GM18508 (cell line): ENCODE data around the gene CMYA5.
"Not testable (repeated sequence)": the region's sequence is repeated elsewhere in the genome, so short reads cannot be mapped to it uniquely, and the experiment has no call there.

Experiments
- ATAC-seq: cut with Tn5 transposase; IDR thresholded peaks from one replicate; pipeline ENCODE4 v1.9.1; 2021; ENCODE audit warnings: moderate number of reproducible peaks; ENCODE audit not compliant: insufficient read depth, unreplicated experiment

The CMYA5 gene

DNA sequence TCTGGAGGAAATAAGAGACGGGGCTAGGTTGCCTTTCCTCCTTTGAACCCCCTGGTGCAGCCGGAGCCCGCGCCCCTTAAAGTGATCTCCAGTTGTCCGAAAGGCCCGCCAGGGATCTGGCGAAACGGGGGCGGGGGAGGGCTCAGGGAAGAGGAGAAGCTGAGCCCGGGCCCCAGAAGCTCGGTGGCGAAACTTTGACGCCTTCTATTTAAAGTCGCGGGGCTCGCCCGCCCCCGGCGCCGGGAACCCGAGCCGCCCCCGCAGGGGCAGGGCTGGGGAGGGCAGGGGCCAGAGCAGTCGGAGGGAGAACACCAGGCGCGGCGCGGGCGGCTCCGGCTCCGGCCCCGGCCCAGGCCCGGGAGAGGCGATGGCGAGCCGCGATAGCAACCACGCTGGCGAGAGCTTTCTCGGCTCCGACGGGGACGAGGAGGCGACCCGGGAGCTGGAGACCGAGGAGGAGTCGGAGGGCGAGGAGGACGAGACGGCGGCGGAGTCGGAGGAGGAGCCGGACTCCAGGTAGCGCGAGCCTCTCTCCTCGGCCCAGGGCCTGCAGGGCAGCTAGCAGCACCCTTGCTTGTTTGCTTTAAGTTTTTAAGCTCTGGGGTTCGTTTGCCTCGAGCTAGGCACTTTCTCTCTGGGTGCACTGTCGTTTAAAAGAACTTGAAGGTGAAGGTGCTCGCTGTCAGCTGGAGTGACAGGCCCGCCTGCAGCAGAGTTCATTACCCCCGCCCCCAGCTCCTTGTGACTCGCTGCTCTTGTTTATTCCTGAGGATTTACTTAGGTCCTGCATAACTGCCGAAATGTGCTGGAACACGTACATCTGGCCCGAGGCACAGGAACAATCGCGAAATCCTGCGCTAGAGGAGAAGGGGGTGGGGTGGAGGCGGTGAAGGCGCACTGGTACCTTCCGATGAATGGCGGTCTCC, at the start of gene CMYA5:
Gene CMYA5, plus strand, starts transcription at position 296 of the 926 bp plus-strand sequence. Its CDS starts 72 bp downstream, at position 368.
- no peak for ATAC-seq

DNA sequence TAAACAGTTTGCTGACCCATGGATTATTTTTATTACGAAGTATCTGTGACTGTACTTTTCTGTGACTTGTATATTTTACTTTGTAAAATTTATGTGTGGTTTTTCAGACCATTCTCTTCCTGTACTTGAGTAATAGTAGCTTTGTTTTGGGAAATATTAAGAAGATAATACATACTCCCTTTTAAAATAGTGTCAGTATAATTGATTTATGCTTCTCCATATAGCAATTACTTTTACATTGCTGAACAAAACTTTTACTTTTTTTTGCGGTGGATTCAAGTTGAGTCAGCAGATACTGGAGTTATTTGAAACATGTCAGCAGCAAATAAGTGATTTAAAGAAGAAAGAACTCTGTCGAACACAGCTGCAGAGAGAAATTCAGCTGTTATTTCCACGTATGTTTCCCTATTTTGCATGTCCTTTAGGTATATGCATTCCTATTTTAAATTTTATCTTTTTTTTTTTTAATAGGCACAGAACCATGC, 49.0 kb upstream of the CMYA5 start:
- ATAC-seq: no peak

DNA sequence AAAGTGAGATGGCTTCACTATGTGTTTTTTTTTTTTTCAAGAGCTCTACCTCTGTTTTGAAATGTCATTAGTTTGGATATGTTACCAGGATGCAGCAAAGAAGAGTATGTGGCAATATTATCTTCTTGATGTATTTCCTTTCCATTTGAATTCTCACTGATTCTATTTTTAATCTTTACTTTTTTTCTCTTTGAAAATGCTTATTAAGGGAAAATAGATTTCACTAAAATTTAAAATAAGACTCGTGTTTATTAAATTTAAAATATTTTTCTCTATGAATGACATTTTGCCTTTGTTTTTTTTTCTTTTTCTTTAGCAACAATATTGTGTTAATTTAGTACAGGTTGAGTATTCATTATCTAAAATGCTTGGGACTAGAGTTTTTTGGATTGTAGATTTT, 48.2 kb upstream of the CMYA5 start:
- no peak for ATAC-seq

DNA sequence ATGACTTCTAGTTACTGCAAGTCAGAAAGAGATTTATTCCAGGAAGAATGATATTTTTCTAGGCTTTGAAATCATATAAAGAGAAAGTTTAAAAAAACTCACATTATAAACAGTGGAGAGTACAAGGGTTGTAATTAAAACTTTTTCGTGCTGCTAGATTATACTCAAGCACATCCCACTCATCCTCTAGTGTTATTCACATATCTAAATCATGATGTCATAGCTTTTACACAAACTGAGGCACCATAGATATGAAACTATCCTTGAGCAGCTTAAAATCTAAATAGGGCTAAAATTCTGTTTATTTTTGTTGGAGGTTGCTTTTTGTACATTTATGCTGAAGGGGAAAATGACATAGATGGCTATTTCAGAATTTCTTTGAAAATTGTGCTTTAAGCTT, 47.4 kb upstream of the CMYA5 start:
- no peak for ATAC-seq

DNA sequence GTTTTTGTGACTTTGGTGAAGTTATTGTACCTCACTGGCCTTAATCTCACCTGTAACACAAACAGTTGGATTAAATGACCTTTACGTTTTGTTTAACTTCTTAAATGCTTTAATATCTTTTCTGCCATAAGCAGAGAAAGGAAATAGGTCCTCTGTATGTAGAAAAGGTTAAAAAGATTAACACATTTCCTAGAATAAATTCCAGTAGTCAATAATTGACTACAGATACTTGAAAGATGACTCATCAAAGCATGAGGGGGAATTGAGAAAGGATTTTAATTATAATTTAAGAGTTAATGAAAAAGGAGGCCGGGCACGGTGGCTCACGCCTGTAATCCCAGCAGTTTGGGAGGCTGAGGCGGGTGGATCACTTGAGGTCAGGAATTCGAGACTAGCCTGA, 35.8 kb upstream of the CMYA5 start:
- ATAC-seq: no peak

DNA sequence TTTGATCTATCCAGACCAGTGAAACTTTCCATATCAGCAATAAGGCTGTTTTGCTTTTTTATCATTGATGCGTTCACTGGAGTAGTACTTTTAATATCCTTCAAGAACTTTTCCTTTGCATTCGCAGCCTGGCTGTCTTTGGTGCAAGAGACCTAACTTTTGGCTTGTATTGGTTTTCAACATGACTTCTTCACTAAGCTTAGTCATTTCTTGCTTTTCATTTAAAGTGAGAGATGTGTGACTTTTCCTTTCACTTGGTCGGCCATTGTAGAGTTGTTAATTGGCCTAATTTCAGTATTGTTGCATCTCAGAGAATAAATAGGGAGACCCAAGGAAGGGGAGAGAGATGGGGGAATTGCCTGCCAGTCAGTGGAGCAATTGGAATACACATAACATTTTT, 26.4 kb upstream of the CMYA5 start:
- ATAC-seq: no peak

DNA sequence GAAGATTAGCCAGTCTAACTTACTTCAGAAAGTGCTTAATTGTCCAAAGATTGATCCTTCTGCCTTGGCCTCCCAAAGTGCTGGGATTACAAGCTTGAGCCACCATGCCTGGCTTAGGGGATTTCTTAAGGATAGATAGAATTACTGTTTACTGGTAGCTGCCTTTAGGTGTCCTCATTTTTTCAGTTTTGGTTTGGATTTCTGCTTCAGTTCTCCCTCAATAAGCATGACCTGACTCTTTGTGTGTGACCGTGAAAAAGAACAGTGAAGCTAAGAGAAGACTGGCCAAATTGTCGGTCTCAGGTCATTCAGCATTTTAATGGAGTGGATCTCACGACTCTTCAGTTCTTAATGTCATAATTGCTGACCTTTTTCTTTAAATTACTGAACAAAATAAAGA, 22.9 kb upstream of the CMYA5 start:
- ATAC-seq: no peak

DNA sequence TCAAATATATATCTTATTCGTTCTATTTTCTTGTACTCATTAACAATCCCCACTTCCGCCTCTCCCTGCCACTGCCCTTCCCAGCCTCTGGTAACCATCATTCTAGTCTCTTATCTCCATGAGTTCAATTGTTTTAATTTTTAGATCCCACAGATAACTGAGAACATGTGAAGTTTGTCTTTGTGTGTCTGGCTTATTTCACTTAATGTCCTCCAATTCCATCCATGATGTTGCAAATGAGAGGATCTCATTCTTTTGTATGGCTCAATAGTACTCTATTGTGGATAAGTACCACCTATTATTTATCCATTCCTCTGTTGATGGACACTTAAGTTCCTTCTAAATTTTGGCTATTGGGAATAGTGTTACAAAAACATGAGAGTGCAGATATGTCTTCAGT, 17.2 kb upstream of the CMYA5 start:
- no peak for ATAC-seq

DNA sequence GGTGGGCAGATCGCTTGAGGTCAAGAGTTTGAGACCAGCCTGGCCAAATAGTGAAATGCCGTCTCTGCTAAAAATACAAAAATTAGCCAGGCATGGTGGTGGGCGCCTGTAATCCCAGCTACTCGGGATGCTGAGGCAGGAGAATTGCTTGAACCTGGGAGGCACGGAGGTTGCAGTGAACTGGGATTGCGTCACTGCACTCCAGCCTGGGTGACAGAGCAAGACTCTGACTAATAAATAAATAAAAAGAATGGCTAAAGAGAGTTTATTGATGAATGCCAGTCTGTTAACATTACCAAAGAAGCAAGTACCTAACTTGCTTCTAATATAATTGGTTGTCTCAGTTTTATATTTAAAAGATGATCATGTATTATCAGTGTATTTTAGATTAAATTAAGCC, 13.3 kb upstream of the CMYA5 start:
- ATAC-seq: not testable (repeated sequence)

DNA sequence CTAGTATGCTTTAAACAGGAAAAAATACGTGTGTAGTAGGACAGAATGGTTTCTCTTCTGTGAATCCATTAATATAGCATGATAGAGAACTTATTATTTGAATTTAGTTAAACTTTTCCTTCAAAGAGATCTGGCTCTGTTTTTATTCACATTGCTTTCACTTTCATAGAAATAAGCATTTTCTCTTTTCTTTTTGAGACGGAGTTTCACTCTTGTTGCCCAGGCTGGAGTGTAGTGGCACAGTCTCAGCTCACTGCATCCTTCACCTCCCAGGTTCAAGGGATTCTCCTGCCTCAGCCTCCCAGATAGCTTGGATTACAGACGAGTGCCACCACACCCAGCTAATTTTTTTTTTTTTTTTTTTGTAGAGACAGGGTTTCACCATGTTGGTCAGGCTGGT, 7.5 kb upstream of the CMYA5 start:
- ATAC-seq: not testable (repeated sequence)

DNA sequence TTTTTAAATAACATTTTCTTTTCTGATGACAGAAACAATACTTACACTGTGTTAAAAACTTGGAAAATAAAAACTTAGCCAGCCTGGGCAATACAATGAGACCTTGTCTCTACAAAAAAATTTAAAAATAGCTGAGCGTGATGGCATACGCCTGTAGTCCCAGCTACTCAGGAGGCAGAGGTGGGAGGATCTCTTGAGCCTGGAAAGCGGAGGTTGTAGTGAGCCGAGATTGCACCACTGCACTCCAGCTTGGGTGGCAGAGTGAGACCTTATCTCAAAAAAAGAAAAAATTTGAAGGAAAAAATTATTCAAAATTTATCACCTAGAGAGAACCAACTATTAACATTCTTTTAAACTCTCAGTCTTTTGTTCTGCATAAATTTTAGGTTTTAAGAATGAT, 4.9 kb upstream of the CMYA5 start:
- no peak for ATAC-seq

DNA sequence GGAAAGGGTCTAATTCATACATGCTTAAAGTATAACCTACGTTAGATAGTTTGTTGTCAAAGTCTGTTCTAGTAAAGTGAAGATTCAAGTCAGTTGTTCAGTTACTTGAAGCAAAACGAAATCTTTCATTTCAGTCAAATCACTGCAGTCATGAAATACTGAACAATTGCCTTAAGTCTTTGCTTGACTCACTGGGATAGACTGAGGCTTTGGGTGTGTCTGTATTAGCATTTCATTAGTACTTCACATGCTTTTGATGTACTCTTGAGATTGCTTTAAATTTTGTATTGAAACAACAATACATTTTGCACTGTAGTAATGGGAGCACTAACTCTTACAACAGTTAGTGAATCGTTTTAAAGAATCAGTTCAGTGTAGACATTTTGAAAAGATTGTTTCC, 4.0 kb upstream of the CMYA5 start:
- ATAC-seq: no peak

DNA sequence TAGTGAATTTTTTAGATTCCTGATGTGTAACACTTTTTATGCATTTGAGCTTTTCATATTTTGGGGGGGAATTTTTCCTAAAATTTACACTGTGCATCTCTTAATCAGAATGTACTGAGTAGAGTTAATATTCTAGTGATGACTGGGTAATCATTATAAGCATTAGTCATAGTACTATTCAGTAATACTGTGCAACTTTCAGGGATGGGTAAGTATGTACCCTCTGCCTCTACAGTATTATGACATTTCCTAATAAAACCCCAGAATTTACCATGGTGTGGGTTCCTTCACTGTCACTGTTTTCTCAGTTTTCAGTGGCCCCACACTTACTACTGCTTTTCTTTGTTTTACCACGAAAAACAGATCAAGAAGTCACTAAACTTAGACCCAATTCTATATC, 2.8 kb upstream of the CMYA5 start:
- ATAC-seq: no peak

DNA sequence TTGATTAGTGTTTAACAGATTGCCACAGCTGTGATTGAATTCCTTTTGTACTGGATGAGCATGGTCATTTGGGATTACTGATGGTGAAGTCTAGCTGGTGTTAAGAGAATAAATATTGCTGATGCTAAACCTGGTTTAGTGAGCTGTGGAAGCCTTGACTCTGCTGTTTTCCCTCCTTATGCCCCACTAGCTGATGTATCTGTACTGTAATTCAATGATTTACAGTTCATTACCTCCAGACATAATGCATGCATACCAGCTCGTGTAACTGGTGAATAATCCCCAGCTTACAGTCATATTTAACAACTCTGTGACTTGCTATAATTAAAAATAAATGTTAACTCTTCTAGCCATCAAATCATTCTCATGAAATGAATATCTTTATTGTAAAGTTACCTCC, 1.7 kb upstream of the CMYA5 start:
- no peak for ATAC-seq

DNA sequence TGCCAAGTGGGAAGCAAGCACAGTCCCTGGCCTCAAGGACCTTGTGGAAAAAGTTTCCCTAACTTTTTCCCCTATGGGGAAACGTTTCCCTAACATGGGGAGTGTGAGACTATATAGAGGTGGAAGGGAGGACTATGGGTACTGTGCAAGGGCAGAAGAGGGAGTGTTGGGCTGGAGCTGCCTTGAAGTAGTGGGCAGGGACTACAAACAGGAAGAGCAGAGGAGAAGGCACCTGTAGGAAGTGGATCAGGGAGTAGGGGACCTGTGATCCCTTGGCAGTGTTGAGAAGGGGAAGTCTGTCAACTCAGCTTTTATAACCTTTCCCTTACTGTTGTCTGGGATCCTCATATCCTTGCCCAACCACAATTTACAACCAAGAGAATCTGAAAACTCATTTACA, 1.4 kb downstream of the CMYA5 start:
- no peak for ATAC-seq

DNA sequence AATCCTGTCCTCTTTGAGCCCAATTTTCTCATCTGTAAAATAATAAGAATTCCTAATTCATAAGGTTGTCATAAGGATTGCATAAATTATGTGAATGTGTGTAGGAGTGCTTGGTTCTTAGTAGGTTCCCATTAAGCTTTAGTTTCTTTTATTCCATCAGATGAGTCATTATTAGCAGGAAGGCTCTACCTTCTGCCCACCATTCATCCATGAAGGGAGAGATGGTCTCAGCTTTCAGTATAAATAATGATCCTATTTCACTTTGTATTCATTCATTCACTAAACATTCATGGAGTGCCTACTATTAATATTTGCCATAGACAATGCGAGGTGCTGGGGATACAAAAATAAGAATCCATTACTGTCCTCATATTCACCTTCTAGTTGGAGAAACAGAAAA, 3.0 kb downstream of the CMYA5 start:
- no peak for ATAC-seq

DNA sequence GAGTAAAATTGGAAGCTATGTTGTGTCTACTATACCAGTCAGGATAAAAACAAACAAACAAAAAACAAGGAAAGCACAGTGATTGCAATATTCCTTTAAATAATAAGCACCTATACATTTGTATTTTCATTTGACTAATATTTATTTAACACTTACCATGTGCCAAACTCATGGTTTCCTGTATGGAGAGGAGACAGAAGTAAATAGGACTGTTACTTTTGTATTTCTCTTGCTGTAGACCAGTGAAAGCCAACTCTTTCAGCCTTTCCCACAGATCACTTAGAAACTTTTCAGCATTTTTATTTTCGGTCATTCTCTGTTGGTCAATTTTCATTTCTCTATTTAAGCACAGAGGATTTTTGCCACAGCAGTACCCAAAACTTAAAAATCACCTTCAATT, 4.5 kb downstream of the CMYA5 start:
- no peak for ATAC-seq

DNA sequence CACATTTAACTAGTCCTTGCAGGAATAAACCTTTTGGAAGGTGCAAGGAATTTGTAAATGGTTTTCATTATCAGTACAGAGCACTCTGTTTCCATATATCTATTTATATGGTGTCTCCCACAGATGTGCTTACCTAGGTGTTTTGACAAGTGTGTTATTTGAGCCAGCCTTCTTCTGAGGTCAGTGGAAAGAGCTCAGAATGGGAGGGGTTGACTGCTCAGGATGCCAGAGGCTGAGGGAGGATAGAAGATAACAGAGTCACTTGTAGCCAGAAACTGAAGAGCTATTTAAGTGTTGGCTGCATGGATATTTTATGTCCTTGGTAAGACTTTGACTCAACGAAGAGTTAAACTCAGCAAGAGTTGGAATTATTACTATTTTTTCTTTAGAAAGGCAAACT, 5.0 kb downstream of the CMYA5 start:
- no peak for ATAC-seq

DNA sequence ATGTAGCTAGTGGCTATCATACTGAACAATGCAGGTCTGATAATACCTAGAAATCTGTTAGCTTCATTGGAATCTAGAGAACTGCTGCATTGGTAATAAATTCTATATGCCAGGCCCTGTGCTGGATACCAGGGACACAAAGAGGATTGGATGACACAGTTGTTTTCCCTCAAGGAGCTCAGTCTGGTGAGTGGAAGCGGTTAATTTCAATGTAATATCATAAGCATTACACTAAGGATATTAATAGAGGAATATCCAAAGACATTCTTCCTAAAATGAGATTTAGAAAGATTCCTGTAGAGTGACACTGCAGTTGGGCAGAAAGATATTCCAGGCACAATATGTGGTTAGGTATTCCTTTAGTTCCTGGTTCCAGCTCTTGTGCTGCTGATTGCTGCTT, 5.9 kb downstream of the CMYA5 start:
- ATAC-seq: no peak

DNA sequence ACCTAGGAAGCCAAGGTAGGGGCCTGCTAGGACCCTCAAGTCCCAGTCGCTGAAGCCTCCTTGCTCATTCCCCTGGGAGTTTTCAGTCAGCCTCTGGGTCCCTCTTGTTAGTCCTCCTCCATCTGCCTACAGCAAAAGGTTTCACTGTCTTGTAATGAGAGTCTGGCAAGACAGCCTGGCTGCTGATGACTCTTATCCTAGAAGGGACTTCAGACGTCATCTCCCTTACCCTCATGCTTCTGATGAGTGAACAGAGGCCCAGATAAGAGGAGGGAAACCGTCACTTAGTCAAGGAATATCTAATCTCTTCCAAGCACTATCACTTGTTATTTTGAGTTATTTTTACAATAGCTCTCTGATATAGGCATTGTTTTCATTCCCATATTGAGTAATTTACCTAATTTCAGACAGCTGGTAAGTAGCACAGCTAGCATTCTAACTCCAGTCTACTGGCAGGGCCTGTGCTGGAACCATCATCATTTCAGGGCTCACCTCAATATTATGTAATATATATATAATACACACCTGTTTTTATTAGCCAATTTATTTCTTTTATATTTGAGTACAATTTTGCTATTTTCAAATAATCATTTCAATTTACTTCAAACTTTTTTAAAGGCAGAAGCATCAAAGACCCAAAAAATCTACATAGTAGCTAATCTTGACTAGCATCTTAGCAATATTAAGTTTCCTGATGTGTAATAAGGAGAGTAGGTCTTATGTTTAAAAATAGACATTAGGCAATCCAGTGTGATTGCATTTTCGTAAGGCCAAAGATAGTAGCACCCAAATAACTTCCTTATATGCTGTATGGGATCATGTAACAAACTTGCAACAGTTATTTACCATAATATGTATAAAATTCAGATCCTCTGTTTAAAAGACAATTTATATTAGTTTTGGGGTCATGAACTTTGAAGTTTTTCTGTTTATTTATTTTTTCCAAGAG, 7.9 kb downstream of the CMYA5 start:
- ATAC-seq: no peak

DNA sequence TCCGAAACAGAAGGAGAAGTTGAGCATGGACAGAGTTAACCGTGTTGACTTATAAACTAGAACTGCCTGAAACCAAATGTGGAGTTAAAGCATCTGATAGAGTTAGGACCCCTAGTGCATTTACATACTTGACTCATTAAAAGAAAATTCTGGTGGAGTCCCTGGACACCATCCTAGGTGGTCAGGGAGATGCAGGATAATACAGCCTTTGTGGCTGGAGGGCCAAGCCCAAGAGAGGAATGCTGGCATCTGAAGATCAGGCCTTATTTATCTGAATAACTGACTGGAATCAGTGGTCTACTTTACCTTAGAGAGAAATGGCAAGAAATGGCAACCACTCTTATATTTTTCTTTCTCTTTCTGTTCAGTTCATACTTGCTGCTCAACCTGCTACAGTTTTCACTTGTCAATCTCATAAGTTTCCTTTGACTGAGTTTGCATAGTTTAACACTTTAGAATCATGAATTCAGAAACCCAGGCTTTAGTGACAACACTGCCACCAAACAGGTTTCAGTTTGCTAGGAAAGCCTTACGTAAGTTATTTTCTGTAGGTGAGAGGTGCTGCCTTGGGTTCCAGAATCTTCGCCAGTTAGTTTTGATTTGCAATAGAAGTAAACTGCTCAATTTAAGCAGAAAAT, 10.2 kb downstream of the CMYA5 start:
- no peak for ATAC-seq
